ENCODE measurements around the gene EML2.

DNA sequence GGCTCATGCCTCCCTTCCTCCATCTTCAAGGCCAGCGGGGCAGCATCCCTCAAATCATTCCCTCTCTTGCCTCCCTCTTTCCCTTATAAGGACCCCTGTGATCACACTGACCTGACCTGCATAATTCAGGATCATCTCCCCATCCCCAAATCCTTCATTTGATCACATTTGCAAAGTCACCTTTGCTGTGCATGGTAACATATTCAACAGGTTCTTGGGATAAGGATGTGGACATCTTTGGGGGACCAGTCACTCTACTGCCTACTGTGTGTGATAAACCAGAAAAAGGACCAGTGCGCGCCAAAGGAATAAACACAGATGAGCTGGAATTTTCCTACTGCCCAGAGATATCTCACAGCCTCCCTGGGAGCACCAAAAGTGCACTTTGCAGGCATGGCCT, 62.5 kb downstream of the EML2 start:
- TF ChIP-seq POLR2AphosphoS5 (IDR thresholded peaks at IDR 0.05) (no peak), POLR2A (IDR thresholded peaks at IDR 0.05) (no peak), EP300 (IDR thresholded peaks at IDR 0.05) (no peak)
- TF ChIP-seq, protein P1, sequence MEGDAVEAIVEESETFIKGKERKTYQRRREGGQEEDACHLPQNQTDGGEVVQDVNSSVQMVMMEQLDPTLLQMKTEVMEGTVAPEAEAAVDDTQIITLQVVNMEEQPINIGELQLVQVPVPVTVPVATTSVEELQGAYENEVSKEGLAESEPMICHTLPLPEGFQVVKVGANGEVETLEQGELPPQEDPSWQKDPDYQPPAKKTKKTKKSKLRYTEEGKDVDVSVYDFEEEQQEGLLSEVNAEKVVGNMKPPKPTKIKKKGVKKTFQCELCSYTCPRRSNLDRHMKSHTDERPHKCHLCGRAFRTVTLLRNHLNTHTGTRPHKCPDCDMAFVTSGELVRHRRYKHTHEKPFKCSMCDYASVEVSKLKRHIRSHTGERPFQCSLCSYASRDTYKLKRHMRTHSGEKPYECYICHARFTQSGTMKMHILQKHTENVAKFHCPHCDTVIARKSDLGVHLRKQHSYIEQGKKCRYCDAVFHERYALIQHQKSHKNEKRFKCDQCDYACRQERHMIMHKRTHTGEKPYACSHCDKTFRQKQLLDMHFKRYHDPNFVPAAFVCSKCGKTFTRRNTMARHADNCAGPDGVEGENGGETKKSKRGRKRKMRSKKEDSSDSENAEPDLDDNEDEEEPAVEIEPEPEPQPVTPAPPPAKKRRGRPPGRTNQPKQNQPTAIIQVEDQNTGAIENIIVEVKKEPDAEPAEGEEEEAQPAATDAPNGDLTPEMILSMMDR (IDR thresholded peaks at IDR 0.05), result no peak
